Activated CD4-positive, alpha-beta T cell treated with anti-CD3 and anti-CD28 coated beads for 24 hours (primary cell): ENCODE measurements around the gene SFI1.
A peak's percentile ranks its signal among the peaks of the same experiment; 100 is the strongest.

Experiments
- DNase-seq, 2 donors: peaks; one replicate each; pipeline ENCODE4 v3.0.0-alpha.2; 2020; ENCODE audit warnings: low read depth in 2 of 2

Gene SFI1

GRCh38 chr22:31635638-31636306 lies 139.4 kb downstream of the SFI1 start:
- DNase-seq = no peak

DNA sequence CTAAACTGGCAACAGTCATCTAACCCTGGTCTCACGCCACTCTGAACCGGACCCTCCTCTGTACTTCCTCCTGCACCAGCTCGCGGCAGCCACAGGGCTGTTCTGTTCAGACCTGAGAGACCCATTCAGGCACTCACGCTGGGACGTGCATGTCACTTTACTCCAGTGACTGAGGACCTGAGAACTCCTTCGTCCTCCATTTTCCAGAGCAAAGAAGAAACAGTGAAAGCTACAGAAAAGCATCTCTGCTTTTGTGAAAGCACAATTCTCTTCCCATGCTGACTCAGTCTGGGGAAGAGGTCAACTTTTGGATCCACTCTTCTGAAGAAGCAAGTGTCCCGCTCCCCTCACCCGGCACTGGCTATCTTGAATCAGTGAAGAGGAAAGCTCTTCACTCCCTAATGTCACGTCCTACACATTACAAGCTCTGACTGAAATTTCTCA lies 141.1 kb downstream of the SFI1 start:
- no peak for DNase-seq

DNA sequence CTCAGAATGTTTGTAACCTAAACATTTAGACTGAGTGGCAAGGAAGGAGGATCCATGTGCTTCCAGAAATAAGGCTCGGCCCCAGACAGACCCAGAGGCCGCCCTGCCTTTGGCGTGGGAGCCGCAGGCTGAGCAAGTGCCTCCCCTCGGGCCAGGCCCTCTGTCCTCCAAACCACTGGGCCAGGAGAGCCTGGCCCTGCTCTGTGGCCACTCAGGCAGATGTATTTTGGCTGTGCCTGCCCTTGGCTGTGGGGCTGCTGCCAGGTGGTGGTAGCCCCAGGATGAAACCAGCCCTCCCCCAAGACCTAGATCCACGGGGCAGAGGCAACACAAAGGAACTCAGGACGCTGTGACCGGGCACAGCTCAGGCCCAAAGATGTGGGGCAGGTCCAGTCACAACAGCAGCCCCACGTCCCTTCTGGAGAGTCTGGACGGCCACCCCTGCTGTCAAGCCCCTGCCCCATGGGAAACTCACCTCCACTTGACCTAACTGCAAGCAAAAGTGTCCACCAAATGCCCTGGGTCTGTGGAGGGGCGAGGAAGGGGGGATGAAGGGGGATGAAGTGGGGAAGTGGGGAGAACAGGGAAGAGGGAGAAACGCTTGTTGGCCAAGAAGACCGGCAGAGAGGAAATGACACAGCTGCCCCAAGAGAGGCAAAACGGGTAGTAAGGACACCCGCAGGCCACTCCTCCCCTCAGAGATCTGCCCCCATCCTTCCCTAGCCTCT lies 141.7 kb downstream of the SFI1 start:
- DNase-seq = no peak

DNA sequence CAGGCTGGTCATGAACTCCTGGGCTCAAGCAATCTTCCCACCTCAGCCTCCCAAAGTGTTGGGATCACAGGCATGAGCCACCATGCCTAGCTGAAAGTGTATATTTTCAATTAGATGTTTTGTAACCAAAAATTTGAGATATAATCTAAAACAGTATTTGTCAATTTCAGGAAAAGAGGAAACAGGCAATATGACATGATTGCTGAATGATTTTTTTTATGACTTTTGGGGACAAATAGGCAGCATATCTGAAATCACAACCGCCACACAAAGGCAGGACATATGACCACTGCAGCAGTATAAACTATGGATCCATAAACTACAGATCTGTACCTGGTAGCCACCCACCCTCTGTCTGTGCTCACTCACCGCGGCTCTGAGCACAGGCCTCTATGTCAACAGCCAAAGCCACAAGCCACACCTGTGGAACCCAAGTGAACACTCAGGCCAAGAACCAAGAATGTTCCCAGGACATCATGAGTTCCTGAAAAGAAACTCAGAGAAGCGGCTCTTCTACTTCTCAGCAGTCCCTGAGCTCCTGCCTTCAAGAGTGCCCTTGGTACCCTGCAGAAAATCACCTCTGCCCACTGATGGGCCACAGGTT lies 143.2 kb downstream of the SFI1 start:
- DNase-seq = no peak

GRCh38 chr22:31646186-31647019 lies 150.1 kb downstream of the SFI1 start:
- DNase-seq = peak in 1 of 2 donors; percentile 38

DNA sequence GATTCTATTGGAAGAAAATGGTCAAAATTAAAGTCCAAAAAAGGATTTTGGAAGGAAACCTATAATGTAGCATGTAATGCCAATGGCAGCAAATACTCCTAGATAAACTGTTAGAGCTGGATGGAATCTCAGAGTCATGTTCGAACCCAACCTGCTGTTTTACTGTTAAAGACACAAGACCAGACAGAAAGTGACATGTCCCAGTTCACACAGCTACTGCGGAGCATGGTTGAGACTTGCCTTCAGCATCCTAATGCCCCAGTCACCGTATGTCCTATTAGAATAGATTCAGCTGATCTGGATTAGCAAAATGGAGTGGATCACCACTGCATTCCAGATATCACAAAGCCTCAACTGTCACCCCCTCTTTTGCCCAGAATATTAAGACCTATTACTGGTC lies 150.7 kb downstream of the SFI1 start:
- no peak for DNase-seq

- no peak for DNase-seq
Observed at GRCh38 chr22:31647523-31648320, 151.4 kb downstream of the SFI1 start.

- no peak for DNase-seq
Observed at GRCh38 chr22:31650391-31650790, 154.1 kb downstream of the SFI1 start.

DNA sequence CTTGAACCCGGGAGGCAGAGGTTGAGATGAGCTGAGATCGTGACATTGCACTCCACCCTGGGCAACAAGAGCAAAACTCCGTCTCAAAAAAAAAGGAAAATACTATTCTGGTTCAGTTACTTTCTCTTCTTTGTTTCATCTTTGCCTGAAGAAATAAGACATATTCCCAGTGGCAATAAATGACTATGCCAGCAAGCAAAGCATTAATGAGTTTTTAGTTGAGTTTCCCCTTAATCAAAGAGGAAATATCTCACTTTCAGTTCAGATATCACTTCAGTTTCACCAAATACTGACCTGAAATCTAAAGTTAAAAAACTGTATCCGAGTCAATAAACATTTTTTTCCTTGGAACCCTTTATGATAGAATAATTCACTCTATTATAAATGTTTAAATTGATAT lies 155.3 kb downstream of the SFI1 start:
- DNase-seq = no peak

GRCh38 chr22:31652088-31652487 lies 155.8 kb downstream of the SFI1 start:
- no peak for DNase-seq

DNA sequence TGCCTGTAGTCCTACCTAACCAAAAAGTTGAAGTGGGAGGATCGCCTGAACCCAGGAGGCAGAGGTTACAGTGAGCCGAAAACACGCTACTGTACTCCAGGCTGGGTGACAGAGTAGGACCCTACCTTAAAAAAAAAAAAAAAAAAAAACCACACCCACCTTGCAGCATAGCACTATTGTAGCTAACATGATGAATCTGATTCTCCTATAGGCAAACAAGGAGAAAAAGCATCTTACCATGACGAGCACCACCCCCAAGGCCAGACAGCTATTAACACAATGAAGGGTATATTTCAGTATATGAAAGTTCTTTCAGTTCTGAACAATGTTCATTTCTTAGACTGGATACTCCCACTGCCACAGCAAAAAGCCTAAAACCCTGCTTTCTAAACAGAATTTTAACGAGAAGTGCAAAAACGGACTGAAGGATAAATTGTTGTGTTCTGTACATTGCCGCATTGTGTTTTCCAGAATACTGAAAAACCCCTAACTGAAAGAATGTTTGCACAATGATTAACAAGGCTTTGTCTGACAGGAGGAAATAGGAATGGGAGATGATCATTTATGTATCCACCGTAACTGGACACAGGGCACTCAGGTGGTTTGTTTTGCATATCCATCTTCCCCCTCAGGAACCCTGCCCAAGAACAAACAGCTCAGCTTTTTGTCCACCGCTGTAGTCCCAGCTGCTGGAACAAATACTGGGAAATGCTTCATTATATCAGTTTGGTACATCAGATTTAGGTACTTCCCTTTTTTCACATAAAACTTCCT lies 156.8 kb downstream of the SFI1 start:
- DNase-seq = no peak

DNA sequence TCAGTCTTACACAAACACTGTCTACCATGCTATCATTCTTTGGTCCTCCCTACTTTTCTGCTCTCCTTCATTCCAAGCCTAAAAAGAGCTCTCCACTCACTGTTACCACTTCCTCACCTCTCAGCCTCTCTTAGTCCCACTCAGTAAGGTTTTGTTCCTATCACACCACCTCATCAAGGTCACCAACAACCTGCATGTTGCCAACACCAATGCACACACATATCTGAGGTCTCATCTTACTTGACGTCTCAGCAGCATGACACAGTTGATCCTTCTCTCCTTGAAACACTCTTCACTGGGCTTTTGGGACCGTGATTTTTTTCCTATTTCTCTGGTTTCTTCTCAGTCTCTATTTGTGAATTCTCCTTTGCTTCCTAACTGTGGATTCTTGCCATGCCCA lies 157.6 kb downstream of the SFI1 start:
- no peak for DNase-seq

- no peak for DNase-seq
Observed at GRCh38 chr22:31654408-31654807, 158.1 kb downstream of the SFI1 start.

DNA sequence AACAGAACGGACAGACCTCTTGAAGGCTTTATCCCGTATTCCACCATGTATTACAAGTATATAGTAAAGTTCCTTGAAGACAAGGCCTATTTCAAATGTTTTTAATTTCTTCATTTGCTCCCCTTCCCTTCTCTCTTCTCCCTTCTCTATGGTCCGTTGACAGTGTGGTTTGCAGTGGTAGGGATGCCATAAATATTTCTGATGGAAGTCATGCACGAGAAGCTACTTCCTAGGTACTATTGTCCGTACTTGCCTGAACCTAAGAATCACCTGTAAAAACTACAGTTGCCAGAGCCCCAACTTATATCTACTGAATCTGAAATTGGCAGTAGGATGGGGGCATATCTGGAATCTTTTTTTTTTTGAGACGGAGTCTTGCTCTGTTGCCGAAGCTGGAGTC lies 162.9 kb downstream of the SFI1 start:
- DNase-seq = no peak

DNA sequence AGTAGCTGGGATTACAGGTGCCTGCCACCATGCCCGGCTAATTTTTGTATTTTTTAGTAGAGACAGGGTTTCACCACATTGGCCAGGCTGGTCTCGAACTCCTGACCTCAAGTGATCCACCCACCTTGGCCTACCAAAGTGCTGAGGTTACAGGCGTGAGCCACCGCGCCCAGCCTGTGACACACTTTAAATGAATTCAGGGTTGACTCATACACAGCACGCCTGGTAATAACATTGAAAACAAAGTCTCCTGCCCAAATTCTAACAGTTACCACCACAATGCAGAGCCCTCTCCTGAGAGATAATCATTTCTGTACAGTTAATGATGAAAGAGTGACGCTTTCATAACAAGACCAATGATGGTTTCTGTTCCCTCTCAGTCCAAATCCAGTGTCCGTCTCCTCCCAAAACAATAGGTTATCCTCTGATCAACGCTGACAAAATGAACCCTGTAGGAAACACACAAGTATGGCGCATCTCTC lies 164.6 kb downstream of the SFI1 start:
- peak in 1 of 2 donors; percentile 26 for DNase-seq

DNA sequence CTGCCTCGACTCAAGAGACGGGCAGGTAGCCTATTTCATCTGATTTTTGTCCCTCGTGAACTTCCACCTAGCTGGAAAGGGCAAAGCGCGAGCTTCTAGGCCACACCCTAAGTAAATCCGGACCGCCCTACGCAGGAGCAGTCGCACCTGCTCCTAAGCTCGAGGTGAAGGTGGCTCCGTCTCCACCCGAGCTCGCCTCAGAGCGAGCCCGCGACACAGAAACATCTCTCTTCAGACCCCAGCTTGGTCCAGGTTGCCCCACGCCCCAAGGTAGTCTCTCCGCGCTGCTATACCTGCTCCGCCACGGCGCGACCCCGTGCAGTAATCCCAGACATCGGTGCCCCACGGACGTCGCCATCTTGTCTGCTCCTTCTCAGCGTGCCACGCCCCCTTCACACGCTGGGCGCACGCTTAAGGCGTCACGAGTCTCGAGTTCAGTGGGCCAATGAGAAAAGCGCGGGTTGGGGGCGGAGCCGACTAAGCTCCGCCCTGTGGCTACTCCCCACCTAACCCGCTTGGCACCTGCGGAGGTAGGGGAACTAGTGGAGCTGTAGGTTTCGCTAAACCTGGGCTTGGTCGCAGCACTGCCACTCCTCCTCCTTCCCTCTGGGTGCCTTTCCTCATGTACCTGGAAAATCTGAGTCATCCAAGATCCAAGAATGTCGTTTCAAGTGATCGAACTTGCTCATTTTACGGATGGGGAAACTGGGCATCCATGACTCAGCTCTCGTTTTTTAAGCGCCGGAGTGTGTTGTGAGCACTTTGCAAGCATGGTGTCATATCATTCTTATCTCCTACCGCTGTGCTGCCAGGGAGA lies 165.7 kb downstream of the SFI1 start, which contains the start of gene PISD:
Gene PISD (minus strand): TSS at position 365 of the 817 bp plus-strand sequence. CDS start 7 bp downstream, at position 358.
- DNase-seq = peak; percentile 93 to 95

DNA sequence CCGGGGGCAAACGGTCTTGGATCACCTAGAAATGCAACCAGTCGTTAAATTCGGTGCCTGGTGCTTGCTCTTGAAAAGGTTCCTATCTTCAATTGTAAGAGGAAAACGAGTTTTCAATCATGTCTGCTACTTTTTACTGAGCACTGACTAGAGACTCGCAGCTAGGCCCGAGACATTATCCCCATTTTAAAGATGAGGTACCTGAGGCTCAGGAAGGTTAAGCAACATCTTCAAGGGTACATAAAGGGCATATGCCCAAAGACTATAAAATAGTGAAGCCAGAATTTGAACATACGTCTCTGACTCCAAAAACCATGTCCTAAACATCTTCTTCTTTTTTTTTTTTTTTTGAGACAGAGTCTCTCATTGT lies 166.3 kb downstream of the SFI1 start:
- DNase-seq = no peak
